GDM1 (cell line): ENCODE data around the gene RAPH1.

Experiments
- DNase-seq: peaks from one replicate; lab custom pipeline; 2025; lab: John Stamatoyannopoulos, UW

Gene RAPH1, protein sequence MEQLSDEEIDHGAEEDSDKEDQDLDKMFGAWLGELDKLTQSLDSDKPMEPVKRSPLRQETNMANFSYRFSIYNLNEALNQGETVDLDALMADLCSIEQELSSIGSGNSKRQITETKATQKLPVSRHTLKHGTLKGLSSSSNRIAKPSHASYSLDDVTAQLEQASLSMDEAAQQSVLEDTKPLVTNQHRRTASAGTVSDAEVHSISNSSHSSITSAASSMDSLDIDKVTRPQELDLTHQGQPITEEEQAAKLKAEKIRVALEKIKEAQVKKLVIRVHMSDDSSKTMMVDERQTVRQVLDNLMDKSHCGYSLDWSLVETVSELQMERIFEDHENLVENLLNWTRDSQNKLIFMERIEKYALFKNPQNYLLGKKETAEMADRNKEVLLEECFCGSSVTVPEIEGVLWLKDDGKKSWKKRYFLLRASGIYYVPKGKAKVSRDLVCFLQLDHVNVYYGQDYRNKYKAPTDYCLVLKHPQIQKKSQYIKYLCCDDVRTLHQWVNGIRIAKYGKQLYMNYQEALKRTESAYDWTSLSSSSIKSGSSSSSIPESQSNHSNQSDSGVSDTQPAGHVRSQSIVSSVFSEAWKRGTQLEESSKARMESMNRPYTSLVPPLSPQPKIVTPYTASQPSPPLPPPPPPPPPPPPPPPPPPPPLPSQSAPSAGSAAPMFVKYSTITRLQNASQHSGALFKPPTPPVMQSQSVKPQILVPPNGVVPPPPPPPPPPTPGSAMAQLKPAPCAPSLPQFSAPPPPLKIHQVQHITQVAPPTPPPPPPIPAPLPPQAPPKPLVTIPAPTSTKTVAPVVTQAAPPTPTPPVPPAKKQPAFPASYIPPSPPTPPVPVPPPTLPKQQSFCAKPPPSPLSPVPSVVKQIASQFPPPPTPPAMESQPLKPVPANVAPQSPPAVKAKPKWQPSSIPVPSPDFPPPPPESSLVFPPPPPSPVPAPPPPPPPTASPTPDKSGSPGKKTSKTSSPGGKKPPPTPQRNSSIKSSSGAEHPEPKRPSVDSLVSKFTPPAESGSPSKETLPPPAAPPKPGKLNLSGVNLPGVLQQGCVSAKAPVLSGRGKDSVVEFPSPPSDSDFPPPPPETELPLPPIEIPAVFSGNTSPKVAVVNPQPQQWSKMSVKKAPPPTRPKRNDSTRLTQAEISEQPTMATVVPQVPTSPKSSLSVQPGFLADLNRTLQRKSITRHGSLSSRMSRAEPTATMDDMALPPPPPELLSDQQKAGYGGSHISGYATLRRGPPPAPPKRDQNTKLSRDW

DNA sequence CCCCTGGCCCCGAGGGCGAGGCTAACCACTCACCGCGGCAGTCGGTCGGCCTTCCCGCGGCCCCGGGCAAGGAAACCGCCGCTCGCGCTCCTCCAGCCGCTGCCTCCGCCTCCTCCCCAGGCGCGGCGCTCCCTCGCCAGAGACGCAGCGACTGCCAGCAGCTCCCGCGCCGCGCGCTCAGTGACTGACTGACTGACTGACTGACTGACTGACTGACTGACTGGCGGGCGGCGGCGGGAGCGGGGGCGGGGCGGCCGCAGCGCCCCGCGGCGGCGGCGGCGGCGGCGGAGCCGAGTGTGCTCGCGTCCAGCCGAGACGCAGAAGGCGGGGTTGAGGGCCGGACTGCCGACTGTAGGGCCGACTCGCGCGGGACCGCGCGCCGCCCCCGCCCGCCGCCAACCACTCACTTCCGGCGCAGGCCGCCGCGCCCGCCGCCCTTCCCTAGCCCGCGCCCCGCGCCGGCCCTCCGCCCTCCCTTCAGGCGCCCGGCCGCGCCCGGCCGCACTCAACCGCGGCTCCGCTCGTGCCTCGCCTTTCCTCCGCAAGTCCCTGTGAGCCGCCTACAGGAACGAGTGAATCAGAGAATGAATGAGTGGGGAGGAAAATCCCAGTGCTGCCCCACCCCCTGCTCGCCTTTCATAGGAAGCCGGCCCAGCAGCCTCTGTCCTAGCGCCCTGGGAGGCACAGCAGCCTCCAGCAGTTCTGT is at the start of gene RAPH1:
Gene RAPH1, minus strand, starts transcription at position 224 of the 706 bp plus-strand sequence. CDS start 39,948 bp downstream, outside the sequence.
- no peak for DNase-seq

DNA sequence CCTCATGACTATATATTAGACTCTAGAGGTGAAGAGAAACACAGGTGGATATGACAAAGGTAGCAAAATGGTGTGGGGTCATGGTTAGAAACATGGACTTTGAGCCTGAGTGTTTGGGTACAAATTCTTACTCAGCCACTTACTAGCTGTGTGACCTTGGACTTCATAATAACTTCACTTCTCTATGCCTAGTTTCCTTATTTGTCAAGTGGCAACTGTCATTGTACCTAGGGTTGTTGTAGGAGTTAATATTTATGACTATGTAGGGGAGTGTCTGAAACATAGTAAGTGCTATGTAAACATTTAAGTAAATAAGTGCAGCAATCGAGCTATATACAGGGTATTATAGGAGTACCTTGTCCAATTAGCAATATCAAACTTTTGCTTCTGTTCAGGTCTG is 49.7 kb upstream of the RAPH1 start:
- no peak for DNase-seq

DNA sequence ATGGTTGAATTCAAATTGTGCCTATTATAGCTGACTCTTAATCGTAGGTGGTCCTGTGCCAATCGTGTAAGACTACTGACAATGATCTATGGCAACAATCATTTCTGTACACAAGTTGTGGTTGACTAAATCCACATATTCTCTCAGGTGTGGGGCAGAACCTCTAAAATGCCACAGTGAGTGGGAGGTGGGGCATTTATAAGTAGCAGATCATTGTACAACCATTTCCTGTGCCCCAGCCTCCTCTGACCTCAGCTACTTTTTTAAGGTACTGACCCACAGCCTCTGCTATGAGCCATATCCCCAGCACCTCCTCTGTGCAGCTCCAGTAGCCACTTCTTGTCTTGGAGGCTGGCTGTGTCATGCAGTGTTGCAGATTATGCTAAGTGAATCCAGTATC is 48.6 kb upstream of the RAPH1 start:
- no peak for DNase-seq

DNA sequence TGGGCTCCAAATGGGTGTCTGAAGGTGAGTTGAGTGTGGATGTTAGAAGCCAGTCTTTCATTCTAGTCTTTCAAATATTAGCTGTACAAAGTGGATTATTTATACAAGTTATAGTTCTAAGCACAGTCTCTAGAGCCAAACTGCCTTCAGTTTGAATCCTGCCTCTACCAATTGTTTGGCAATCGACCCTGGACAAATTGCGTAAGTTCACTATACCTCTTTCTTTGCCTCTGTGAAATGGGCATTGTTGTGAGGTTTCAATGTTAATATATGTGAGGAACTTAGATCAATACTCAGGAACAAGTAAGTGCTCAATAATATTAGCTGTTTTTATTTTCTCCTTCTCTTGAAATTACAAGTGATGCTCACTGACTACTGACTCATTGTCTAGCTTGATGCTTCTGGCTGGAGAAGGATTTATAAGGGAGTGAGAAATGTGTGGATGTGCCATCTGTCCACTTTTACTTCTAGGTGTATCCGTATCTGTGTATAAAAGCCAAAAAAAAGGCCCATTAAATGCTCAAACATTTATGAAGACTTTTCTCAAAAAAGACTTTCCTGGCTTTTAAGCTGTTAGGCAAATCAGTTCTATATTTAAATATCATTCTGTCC is 48.1 kb upstream of the RAPH1 start:
- no peak for DNase-seq

DNA sequence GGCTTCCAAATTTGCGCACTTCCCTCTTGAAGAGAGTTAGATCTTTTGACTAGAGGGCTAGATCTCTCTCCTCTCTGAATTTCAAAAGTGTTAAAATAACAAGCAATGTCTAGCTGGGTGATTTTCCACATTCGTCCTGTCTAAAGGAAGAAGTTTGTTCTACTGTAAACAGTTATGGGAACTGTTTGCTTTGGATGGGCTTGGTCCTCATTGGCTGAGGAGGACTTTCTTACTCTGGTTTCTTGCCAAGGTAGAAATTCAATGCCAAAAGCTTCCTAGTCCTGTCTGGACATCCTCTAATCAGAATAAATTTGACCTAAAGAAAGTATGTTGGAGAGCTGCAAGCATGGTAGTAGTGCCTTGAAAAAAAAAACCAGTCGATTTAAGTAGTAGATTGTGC is 47.4 kb upstream of the RAPH1 start:
- DNase-seq = no peak

DNA sequence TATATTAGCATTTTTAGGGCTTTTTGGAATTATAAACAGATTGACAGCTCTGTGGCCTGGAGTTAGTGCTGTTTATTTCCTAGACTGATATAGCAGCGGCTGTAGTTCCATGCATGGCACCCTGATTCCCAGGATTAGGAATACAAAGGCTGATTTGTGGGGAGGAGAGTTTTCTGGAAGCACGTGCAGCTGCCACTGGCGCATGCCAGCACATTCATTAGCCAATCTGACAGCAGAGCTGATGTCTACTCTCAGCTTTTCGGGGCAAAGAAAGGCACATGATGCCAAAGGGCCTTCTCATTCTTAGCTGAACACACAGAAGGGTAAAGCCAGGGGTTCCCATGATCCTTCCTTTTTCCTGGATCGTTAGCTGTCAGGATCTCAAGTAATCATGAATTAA is 45.7 kb upstream of the RAPH1 start:
- no peak for DNase-seq

DNA sequence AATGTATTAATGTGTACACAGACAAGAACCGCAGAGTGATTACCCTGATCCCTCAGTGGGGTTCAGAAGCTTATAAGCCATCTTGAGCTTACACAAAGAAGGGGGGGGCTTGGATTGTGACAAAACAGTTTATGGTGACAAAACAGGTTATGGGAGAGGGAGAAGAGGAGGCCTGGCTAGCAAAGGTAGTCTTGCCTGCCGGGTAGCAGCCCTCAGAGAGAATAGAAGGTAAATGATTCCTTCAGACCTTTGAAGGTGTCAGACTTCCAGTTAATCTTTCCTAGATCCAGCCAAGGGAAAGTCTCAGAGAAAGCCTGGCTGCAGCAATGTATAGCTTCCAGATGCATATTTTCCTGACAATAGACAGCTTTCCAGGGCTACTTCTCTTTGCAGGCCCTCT is 44.6 kb upstream of the RAPH1 start:
- DNase-seq = no peak

DNA sequence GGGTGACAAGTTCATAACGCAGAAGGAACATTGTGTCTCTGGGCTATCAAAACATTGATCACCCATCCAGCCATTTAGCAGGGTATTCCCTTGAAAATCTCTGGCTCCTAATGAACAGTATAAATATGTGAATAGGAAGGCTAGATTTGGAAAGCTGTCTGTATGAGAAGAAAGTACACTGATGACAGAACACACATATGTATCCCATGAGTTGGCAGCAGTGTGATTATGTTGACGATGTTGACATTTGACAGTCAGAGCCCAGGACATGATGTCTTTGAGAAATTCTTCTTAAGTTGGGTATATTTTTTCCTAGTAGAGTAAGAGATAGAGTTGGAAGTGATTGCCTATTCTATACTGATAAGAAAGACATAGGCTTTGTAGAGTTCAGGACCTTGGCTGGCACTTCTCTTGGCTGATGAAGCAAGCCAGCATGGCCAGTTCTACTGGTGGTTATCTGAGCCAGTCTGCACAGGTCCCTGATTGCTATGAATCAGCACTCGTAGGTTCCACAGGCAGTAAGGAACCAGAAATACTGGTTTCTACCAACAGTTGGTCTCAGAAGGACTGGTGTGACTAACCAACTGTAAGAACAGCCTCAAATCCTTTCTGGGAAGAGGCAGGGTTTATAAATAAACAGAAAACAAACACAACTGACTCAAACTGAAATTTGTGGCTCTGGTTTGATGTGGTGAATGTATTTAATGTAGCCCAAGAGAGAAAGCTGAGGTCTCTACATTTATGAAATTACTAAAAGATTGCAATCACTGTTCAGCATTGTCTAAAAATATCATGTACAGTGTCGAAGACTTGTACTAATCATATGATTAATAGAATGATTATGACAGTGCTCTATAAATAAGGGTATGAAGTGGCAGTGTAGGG is 43.9 kb upstream of the RAPH1 start:
- DNase-seq = no peak

DNA sequence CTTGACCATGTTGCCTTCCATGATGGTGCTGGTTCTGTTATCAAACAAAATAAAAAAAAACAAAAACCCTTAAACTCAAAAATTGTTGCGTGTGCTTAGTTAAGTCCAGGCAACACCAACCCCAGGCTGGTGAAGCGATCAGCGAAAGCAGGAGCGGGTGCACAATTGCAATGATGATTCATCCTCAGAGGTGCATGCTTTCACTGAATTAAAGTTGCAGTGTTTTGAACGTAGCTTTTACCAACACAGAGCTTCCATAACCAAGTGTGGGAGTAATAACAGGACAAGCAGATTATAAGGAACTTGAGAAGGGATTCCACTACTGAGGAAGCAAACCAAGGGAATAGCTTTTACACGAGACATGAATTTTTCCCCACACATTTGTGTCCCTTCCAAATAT is 39.7 kb upstream of the RAPH1 start:
- no peak for DNase-seq

DNA sequence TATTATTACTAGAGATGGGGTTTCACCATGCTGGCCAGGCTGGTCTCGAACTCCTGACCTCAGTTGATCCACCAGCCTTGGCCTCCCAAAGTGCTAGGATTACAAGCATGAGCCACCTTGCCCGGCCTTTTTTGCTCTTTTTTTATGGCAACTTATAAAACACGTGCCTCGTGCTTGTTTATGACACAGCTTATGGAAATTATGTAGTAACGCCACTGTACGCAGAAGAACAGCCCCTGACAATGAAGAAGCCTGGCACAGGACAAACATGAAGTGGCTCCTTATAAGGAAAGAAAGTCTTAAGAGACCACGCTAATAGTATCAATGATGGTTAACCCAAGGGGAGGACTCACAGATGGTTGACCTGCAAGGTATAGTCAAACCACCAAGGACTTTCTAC is 37.2 kb upstream of the RAPH1 start:
- no peak for DNase-seq

DNA sequence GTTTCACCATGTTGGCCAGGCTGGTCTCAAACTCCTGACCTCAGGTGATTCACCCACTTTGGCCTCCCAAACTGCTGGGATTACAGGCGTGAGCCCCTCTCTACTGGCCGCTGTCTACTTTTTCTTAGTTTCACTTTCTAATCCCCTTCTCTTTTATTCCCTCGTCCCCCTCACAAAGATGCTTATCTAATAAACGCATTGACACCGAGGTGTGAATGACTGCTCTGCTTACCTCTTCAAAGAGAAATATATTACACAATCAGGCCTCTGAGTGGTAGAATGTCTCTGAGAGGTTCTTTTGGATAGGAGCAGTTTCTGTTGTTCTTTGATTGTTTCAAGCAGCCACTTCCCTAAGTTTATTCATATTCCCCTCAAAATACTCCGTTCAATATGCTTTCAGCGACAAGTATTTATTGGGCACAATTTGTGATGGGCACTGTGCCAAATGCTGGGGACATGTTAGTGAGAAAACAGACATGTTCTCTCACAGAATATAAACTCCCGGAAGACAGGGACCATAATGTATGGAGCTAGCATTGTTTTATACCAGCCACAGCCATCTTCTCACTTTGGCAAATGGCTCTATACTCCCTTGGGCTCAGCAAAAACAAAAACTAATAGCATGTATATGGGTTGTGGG is 34.7 kb upstream of the RAPH1 start:
- DNase-seq = no peak

DNA sequence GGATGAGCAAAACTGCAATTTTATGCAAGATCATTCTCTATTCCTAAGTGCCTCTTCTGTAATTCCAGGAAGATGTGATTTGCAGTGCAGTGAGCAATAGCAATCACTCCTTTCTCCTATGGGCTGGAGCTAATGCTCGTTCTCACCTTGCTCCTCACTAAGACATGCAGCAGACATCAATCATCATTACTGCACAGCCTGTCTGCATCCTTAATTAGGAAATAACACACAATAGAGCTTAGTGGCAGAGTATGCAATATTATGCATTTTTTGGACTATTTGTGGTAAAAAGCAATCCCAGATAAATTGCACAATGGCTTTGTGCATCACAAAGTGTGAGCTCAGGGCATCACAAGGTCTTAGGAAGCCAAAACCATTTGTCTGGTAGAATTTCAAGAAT is 32.6 kb upstream of the RAPH1 start:
- no peak for DNase-seq

DNA sequence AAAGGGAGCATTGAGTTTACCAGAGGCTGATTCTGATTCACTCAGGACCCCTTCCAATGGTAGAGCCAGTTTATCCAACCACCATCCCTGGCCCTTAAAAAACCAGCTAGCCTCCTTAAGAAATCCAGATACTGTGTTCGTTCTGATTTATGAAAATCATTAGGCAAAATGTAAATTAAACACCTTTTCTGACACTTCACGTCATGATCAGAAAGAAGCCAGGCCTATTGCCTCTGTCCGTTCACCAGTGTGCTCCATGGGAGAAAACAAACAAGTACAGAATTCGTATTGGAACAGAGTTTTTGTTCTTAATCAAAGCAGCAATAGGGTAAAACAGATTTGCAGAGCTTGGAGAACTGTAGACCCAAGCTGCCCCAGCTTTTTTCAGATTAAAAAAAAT is 31.1 kb upstream of the RAPH1 start:
- DNase-seq = no peak

DNA sequence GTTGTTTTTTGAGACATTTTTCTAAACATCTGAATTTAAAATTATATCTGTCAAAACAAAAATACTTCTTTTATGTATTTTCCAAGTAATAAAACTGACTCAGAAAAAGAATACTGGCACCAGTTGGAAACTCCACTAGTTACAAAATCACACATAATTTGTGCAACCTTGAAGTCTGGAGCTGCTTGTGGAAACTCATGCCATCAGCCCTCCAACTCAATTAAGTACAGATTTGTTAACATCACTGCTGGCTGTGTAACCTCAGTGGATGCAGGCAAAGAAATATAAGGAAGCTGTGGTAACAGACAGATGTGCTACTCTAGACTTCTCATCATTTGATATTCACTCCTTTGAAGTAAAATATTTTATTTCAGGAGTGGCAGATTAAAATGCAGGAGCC is 30.0 kb upstream of the RAPH1 start:
- no peak for DNase-seq

DNA sequence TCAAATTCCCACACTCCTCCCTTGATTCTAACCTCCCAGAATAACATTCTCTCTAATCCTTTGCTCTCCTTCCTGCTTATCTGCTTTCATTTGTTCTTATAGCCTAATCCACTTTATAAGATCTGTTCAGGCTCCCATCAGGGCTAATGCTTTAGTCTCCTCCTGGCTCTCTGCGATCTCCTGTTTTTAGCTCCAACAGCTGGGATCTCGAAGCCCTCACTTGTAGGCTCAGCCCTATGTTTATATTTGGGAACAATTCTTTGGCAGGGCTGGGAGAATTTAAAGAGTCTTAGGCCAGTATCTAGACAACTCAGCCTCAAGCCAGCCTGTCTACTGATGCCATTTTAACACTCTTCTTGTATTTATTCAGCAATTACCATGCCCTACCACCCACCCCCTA is 27.2 kb upstream of the RAPH1 start:
- DNase-seq = no peak

DNA sequence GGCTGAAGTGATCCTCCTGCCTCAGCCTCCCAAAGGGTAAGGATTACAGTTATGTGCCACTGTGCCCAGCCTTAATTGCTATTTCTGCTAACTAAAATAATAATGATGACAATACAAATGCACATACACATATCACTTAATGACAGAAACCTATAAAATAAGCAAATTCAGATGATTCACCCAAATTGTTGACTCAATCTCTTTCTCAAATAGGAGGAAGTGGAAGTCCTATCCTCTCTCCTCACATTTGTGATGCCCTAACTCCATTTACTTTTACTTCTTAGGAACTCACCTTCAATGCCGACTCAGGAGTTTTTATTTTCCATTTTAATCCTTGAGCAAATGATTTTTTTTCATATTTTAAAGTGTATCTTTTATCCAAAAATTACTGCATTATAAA is 24.5 kb upstream of the RAPH1 start:
- DNase-seq = no peak

DNA sequence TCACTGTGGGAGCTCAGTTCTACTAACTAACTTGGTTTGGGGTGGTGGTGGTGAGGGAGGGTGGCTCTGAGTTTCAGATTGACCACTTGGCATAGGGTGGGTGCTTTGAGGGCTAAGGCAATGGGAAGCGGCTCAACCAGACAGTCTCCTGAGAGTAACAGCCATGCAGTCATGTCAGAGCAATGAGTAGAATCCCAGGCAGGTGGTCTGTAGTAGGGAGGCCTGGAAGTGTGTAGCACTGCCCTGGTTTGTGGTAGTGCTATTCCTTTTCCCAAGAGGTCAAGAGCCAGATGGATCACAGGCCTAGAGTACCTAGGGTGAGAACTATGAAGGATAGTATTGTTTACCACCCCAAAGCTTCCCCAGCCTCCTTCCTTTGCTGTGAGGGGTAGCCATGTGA is 18.7 kb upstream of the RAPH1 start:
- DNase-seq = no peak

DNA sequence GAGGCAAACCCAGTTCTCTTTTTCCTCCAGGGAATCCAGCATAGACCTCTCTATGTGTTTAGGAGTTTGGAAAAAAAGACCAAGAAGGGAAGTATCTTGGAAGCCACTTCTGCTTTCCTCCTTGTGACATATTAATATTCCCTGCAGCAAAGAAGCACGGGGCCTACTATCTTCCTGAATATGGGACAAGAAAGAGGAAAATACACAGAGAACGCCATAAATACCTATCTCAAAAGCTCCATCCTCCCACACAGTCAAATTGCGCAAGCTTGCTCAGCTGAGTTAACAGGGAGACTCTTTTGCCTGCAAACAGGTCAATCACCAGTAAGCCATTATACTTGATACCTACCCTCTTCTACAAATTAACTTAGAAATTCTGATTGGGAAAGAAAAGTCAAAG is 16.7 kb upstream of the RAPH1 start:
- no peak for DNase-seq

DNA sequence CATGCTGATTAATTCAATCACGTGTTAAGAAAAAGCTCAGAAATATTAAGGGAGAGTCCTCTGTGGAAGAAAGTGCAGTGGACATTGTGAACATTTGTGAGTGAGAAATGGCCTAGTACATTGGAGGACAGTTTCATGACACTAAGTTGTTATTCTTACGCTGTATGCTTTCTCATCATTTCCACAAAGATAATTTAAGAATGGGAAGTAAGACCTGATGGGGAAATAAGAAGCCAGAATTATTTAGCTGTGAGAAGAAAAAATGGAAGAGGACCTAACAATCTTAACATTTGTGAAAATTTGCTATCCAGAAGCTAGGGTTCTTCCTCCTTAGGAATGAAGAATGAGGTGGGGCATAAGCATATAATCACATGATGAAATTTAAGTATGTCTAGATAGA is 15.2 kb upstream of the RAPH1 start:
- no peak for DNase-seq

DNA sequence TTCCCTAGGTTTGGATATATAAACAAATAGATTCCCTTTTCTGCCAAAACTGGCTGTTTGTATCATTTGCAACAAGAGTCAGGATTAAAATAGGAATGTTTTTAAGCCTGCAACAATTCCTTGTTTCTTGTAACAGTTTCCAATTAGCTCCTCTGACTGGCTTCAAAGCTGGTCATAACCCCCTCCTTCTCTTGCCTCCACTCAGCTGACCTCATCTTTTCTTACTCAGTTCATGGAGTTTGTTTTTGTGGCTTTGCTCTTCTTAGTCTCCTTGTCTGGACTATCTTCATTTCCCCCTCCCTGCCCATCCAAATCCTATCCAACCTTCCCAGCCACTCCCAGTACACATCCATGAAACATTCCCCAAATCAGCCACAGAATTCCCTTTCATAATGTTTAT is 14.3 kb upstream of the RAPH1 start:
- DNase-seq = no peak
